Effector memory CD8-positive, alpha-beta T cell (primary cell): ENCODE measurements around the gene AOC2.

ENCODE experiments used
- ATAC-seq: fragments of 150-1000 bp; cut with Tn5 transposase; replicated peaks from 2 replicates; pipeline ENCODE4 v1.10.0; 2021; ENCODE audit warnings: mild to moderate bottlenecking, moderate library complexity
- DNase-seq, 3 experiments: peaks; one replicate each; pipeline ENCODE4 v3.0.0; 2021
- H3K27ac Mint-ChIP-seq, 2 donors: one replicate each; pipeline ENCODE4 v1.8.0; 2022; ENCODE audit warnings: mild to moderate bottlenecking in 2 of 2, mixed read lengths in 2 of 2, moderate library complexity in 2 of 2
- H3K27me3 Mint-ChIP-seq, 2 donors: one replicate each; pipeline ENCODE4 v1.8.0; 2022; ENCODE audit warnings: mixed read lengths in 2 of 2
- H3K36me3 Mint-ChIP-seq: one replicate; pipeline ENCODE4 v1.8.0; 2022; ENCODE audit warnings: mild to moderate bottlenecking, moderate library complexity, mixed read lengths; ENCODE audit not compliant: insufficient read depth
- H3K4me1 Mint-ChIP-seq, 2 donors: one replicate each; pipeline ENCODE4 v1.8.0; 2022; ENCODE audit warnings: low read depth in 2 of 2, mixed read lengths in 2 of 2
- H3K4me3 Mint-ChIP-seq, 2 donors: one replicate each; pipeline ENCODE4 v1.8.0; 2022; ENCODE audit warnings: mild to moderate bottlenecking in 2 of 2, mixed read lengths in 2 of 2, moderate library complexity in 2 of 2
- H3K9me3 Mint-ChIP-seq, 2 donors: one replicate each; pipeline ENCODE4 v1.8.0; 2022; ENCODE audit warnings: mixed read lengths in 2 of 2
- total RNA-seq, 9 experiments: gene quantifications; one replicate each; lab custom pipeline; 2026; lab: John Stamatoyannopoulos, UW

Gene AOC2
- total RNA-seq, result 0 to 4.1 (median 2.4) reads per million in 9 experiments

DNA sequence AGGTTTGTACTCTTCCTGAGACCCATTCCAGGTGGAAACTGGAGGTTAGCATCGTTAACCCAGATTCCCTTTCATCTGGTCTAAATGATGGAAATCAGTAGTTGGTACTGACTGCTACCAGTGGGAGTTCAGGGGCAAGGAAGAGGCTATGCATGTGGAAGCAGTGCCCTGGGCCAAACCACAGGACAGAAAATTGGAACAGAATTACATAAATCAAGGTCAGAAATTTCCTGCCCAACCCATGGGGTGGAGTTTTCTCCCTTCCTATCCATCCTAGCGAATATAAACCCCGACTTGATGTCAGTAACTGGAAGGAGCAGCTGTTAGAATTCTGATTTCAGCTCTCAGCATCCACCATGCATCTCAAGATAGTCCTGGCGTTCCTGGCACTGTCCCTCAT is at the start of gene AOC2:
Gene AOC2 (plus strand): TSS at position 310 of the 400 bp plus-strand sequence. CDS start 47 bp downstream, at position 357.
- no peak for ATAC-seq
- no peaks in the 10 kb centered on the region for H3K9me3 Mint-ChIP-seq
- no peak for DNase-seq
- H3K27me3 Mint-ChIP-seq, result no peaks in the 10 kb centered on the region
- peaks cover 8 to 10% of the 10 kb centered on the region in 2 donors for H3K4me1 Mint-ChIP-seq
- H3K4me3 Mint-ChIP-seq, result no peak within 1 kb of the TSS
- no peak within 1 kb of the TSS for H3K27ac Mint-ChIP-seq
- H3K36me3 Mint-ChIP-seq, result peaks cover 39% of the 10 kb centered on the region

- Mint-ChIP-seq H3K36me3 (peaks cover 10% of the 10 kb centered on the region), H3K9me3 (no peaks in the 10 kb centered on the region), H3K4me3 (no peak overlapping the region), H3K27ac (peak overlapping the region in 1 of 2 donors; percentile 58), H3K4me1 (peaks cover 16 to 33% of the 10 kb centered on the region in 2 donors), H3K27me3 (peaks cover 0 to 4% of the 10 kb centered on the region in 2 donors)
- no peak for ATAC-seq
- DNase-seq, result no peak
Measured at GRCh38 chr17:42795061-42795460, 49.3 kb upstream of the AOC2 start.

DNA sequence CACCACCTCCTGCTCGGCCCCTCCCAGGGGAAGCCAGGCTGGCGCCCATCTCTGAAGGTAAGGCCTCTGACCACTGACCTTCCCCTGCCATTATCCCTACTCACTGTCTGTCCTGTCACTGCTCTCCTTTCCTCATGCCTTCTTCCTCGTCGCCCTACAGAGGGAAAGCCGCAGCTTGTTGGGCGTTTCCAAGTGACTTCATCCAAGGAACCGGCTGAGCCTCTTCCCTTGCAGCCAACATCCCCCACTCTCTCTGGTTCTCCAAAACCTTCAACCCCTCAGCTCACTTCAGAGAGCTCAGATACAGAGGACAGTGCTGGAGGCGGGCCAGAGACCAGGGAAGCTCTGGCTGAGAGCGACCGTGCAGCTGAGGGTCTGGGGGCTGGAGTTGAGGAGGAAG is 48.9 kb upstream of the AOC2 start:
- ATAC-seq (no peak), DNase-seq (no peak)
- Mint-ChIP-seq H3K9me3 (no peaks in the 10 kb centered on the region), H3K36me3 (peaks cover 10% of the 10 kb centered on the region), H3K27me3 (no peaks in the 10 kb centered on the region), H3K4me3 (no peak overlapping the region), H3K27ac (peak overlapping the region; percentile 46 to 58), H3K4me1 (peaks cover 16 to 33% of the 10 kb centered on the region in 2 donors)

DNA sequence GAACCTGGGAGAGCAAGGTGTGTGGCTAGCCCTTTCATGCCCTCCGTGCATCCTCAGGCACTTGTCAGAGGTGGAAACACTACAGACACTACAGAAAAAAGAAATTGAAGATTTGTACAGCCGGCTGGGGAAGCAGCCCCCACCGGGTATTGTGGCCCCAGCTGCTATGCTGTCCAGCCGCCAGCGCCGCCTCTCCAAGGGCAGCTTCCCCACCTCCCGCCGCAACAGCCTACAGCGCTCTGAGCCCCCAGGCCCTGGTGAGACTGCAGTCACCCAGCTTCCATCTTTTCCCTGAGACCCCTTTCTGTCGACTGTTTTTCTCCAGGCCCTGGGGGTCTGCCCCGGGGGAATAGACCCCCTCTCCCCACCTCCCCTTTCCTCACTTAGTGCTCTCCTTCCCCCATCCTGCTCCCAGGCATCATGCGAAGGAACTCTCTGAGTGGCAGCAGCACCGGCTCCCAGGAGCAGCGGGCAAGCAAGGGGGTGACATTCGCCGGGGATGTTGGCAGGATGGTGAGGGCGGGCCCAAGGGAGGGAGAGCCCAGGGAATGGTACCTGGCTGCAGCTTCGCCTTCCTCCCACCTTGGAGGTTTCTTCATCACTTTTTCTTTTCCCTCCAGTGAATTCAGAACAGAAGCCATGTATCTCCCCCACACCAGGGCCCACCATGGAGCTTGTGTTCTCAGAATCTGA is 48.2 kb upstream of the AOC2 start:
- DNase-seq (no peak), ATAC-seq (no peak)
- Mint-ChIP-seq H3K36me3 (peaks cover 10% of the 10 kb centered on the region), H3K4me3 (peak overlapping the region in 1 of 2 donors; percentile 30), H3K27me3 (no peaks in the 10 kb centered on the region), H3K27ac (peak overlapping the region in 1 of 2 donors; percentile 58), H3K4me1 (peaks cover 16 to 33% of the 10 kb centered on the region in 2 donors), H3K9me3 (no peaks in the 10 kb centered on the region)

DNA sequence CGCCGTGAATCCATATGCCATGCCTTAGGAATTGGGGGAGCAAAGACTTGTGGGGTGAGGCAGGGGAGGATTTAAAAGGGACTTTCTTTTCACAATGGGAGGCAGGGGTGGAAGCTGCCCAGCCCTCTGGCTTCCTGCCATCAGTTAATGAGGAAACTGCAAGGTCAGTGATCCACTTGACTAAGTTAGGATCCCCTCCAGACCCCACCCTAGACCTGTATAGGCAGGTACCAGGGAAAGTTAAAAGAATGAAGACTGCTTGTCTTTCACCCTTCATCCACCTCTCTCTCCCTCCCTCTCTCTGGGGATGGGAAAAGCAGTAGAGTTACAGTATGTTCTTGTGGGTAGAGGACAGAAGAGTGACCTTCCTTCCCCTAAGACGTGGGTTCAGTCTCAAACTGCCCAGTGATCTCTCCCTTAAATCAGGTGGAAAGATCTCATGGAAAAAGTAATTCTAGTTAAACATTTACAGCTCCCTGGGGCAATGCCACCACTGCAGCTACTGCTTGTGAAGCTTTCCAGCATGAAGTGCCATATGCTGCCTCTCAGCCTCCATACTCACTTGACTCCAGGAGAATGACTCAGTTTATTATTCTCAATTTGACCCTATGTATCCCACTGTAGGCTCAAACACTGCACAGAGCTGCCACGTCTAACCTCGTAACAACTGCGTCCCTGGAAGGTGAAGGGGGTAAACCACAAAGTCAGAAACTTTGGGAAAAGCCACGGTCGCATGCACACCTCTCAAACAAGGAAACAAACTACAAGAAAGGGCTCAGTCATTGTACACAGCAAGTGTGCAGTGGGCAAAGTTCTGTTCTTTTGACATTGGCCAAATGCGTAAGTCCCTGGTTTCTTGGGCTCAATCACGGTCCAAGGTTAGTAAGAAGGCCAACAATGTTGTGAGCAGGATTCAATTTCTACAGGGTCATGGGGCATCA is 47.0 kb upstream of the AOC2 start:
- Mint-ChIP-seq H3K4me3 (peak overlapping the region; percentile 87 to 97), H3K36me3 (peaks cover 10% of the 10 kb centered on the region), H3K4me1 (peaks cover 16 to 33% of the 10 kb centered on the region in 2 donors), H3K27ac (peak overlapping the region in 1 of 2 donors; percentile 31), H3K9me3 (no peaks in the 10 kb centered on the region), H3K27me3 (no peaks in the 10 kb centered on the region)
- DNase-seq (no peak), ATAC-seq (no peak)

GRCh38 chr17:42798011-42798382 is 46.4 kb upstream of the AOC2 start:
- ATAC-seq, result no peak
- Mint-ChIP-seq H3K4me1 (peaks cover 16 to 33% of the 10 kb centered on the region in 2 donors), H3K27ac (peak overlapping the region; percentile 91 to 95)

DNA sequence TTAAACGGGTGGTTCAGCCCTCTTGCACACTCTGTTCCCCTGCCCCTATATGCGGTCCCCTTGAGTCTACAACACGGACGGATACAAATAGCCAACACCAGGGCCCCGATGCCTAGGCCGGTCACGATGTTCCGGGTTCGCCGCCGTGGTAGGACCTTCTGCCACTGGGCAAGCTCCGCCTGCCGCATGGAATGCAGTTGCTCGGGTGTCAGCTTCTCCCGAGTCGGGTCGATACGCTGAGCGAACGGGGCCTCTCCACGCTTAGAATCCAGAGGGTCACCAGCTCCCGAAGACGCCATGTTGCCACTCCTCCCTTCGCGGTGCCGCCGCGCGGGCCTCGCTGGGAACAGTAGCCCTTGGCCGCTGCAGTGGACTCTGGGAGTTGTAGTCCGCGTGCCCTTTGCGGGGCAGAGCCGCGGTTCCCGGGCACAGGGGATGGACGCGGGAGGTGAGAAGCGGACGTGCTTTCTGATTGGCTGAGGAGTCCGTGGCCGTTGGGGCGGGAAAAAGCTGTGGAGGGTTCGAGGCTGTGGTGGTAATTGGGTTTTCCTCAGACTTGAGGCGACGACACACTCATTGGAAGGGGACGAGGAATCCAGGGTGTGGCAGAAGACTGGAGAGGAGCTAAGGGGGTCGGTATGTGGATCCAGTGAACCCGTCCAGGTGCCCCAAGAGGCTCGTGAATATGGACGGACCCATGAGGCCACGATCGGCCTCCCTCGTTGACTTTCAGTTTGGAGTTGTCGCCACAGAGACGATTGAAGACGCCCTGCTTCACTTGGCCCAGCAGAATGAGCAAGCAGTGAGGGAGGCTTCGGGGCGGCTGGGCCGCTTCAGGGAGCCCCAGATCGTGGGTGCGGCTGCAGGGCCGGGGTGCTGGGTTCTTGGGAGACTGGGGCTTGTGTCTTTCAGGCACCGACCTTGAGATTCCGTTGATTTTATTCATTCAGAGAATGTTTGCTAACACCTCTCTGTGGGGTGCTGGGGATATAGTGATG is 45.7 kb upstream of the AOC2 start, which contains the start of the genes CNTD1 and COA3:
Gene CNTD1 (plus strand): TSS at position 479 of the 998 bp plus-strand sequence. CDS start 207 bp downstream, at position 686.
Gene COA3 (minus strand): TSS at position 322 of the 998 bp plus-strand sequence. CDS start 23 bp downstream, at position 299.
- H3K27me3 Mint-ChIP-seq, result no peaks in the 10 kb centered on the region
- H3K27ac Mint-ChIP-seq, result peak within 1 kb of the TSS; percentile 91 to 95
- peak; percentile 63 to 68 (median 67) for DNase-seq

More at GRCh38 chr17:42798011-42798382, 46.4 kb upstream of the AOC2 start:
- no peak for DNase-seq
- Mint-ChIP-seq H3K27me3 (no peaks in the 10 kb centered on the region), H3K36me3 (peaks cover 10% of the 10 kb centered on the region), H3K9me3 (no peaks in the 10 kb centered on the region), H3K4me3 (peak overlapping the region; percentile 87 to 97)

GRCh38 chr17:42803074-42803883 is 41.1 kb upstream of the AOC2 start:
- no peaks in the 10 kb centered on the region for H3K27me3 Mint-ChIP-seq
- peaks cover 8% of the 10 kb centered on the region for H3K36me3 Mint-ChIP-seq
- H3K4me1 Mint-ChIP-seq, result peaks cover 5% of the 10 kb centered on the region in 2 donors
- no peak for ATAC-seq
- no peaks in the 10 kb centered on the region for H3K9me3 Mint-ChIP-seq
- DNase-seq, result no peak
- no peak overlapping the region for H3K4me3 Mint-ChIP-seq
- H3K27ac Mint-ChIP-seq, result peak overlapping the region in 1 of 2 donors; percentile 15

More for the DNA sequence above, 45.7 kb upstream of the AOC2 start, which contains the start of the genes CNTD1 and COA3:
- peaks cover 16 to 33% of the 10 kb centered on the region in 2 donors for H3K4me1 Mint-ChIP-seq
- ATAC-seq, result peak; percentile 99
- H3K9me3 Mint-ChIP-seq, result no peaks in the 10 kb centered on the region
- H3K36me3 Mint-ChIP-seq, result peaks cover 10% of the 10 kb centered on the region
- H3K4me3 Mint-ChIP-seq, result peak within 1 kb of the TSS; percentile 87 to 97

GRCh38 chr17:42804918-42805367 is 39.4 kb upstream of the AOC2 start:
- H3K9me3 Mint-ChIP-seq, result no peaks in the 10 kb centered on the region
- DNase-seq, result no peak
- no peak for ATAC-seq
- H3K27me3 Mint-ChIP-seq, result no peaks in the 10 kb centered on the region
- H3K27ac Mint-ChIP-seq, result no peak overlapping the region
- H3K4me1 Mint-ChIP-seq, result no peaks in the 10 kb centered on the region
- H3K4me3 Mint-ChIP-seq, result no peak overlapping the region
- peaks cover 7% of the 10 kb centered on the region for H3K36me3 Mint-ChIP-seq

GRCh38 chr17:42806249-42806648 is 38.1 kb upstream of the AOC2 start:
- DNase-seq (no peak), ATAC-seq (no peak)
- H3K4me3 Mint-ChIP-seq, result no peak overlapping the region
- peaks cover 20% of the 10 kb centered on the region for H3K36me3 Mint-ChIP-seq
- no peaks in the 10 kb centered on the region for H3K27me3 Mint-ChIP-seq
- no peak overlapping the region for H3K27ac Mint-ChIP-seq
- H3K9me3 Mint-ChIP-seq, result no peaks in the 10 kb centered on the region
- H3K4me1 Mint-ChIP-seq, result no peaks in the 10 kb centered on the region

- no peaks in the 10 kb centered on the region for H3K27me3 Mint-ChIP-seq
- DNase-seq (no peak), ATAC-seq (no peak)
- H3K4me1 Mint-ChIP-seq, result no peaks in the 10 kb centered on the region
- H3K36me3 Mint-ChIP-seq, result peaks cover 48% of the 10 kb centered on the region
- peak overlapping the region in 1 of 2 donors; percentile 16 for H3K27ac Mint-ChIP-seq
- H3K4me3 Mint-ChIP-seq, result no peak overlapping the region
- H3K9me3 Mint-ChIP-seq, result no peaks in the 10 kb centered on the region
Measured at GRCh38 chr17:42809250-42809649, 35.1 kb upstream of the AOC2 start.
